GM19238 (cell line): ENCODE data around the gene PPP2R5D.
A peak's percentile ranks its signal among the peaks of the same experiment; 100 is the strongest.

ENCODE experiments used
- DNase-seq: peaks from one replicate; pipeline ENCODE4 v3.0.0; 2011; ENCODE audit warnings: low spot score; ENCODE audit not compliant: insufficient read length

The PPP2R5D gene

GRCh38 chr6:42963179-42963854, 21.1 kb upstream of the PPP2R5D start:
- DNase-seq: no peak

GRCh38 chr6:42963855-42964605, 20.3 kb upstream of the PPP2R5D start:
- no peak for DNase-seq

DNA sequence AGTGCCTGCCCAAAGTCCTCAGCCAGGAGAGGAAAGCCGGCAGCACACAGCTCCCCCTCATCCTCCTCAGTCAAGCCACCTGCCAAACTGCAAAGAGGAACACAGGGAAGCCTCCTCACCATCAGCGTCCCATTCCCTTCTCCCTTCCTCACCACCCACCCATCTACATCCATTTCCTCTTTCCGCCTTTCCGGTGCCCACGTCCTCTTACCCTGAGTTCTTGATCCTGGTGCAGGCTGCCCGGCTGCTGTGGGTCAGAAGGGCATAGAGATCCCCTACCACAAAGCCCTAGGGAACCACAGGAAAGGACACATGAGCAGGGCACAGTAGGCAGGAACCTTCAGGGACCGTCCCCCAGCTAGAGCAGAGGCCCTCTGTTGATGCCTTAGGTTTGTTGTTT, 17.8 kb upstream of the PPP2R5D start:
- DNase-seq: no peak

DNA sequence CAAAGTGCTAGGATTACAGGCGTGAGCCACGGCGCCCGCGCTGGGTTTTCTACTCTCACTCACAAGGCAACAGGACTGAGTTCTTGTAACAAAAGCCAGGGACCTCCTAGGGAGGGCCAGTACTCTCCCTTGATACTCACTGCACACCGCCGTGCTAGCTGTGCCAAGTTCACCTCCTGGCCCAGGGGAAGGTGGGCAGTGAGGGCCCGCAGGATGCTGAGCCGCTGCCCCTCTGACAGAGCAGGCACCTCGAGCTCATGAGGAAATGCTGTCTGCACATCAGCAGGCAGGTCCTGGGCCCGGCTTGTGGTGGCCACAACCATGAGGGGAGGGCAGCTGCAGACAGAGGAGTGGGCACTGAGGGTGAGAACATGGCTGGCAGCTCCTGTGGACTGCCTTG, 17.1 kb upstream of the PPP2R5D start:
- no peak for DNase-seq

- DNase-seq: no peak
Observed at GRCh38 chr6:42968126-42968701, 16.2 kb upstream of the PPP2R5D start.

DNA sequence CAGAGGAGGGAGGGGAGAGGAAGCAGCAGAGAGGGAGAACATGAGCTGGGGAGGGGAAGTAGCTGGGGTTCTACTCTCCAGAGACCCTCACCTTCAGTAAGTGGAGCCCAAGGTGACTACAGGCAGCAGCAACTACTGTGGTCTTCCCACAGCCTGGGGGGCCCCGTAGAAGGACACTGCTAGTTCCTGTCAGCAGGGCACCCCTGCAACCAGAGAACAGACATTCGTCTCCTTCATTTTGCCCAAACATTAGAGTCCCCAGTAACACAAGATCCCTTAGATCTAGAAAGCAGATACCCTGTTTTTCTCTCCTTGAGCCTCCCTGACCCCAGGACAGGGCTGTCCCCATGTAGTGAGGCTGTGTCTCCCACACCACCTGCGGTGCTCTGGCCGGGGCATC, 15.6 kb upstream of the PPP2R5D start:
- DNase-seq: no peak

DNA sequence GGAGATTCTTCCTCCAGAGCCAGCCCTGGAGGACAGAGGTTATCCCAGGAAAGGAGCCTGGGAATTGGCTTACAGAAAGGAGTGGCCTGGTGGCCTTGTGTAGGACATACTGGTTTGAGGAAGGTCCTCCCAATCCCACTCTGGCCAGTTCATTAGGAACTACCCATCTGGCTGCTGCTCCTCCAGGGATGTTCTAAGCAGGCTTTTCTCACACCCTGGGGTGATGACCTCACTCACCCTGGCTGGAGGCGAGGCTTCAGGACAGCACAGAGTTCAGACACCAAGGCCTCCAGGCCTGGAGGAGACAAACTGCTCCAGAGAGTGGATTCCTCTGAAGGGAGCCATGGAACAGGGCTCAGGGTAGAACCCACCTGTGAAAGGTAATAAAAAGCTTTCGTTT, 14.9 kb upstream of the PPP2R5D start:
- DNase-seq: no peak

- DNase-seq: no peak
Observed at GRCh38 chr6:42969934-42970333, 14.4 kb upstream of the PPP2R5D start.

GRCh38 chr6:42970871-42971612, 13.3 kb upstream of the PPP2R5D start:
- DNase-seq: no peak

DNA sequence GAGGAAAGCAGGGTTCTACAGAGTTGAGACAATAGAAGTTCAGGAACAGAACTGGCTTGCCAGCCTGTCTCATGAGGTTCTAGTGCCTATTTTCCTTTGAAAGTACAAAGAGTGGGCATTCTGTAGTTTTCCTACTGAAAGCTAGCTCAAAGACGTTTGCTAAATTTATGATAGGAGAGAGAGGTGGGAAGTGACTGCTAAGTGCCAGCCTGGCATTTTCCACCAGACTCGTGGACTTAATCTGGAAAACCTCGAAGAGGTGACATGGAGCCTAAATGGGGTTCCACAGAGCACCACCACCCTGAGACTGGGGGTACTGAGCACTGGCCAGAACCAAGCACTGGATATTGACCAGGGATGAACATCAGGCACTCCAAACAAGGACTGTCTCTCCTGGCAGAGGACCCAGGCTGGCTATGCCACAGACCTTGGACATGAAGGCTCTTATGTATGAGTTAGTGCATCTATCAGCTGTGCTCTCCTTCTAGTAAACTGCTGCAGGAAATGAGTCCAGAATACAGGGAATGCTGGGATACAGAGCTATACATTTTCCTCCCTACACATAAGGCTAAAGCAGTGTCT, 12.5 kb upstream of the PPP2R5D start:
- no peak for DNase-seq

- DNase-seq: no peak
Observed at GRCh38 chr6:42973926-42974325, 10.4 kb upstream of the PPP2R5D start.

GRCh38 chr6:42974919-42975505, 9.4 kb upstream of the PPP2R5D start:
- DNase-seq: no peak

- no peak for DNase-seq
Observed at GRCh38 chr6:42978487-42978838, 5.9 kb upstream of the PPP2R5D start.

- peak; percentile 96 for DNase-seq
Observed at GRCh38 chr6:42978839-42979522, 5.4 kb upstream of the PPP2R5D start, which contains the start of gene PEX6. TSS of gene PEX6 (minus strand) at chr6:42979181. CDS start at chr6:42979150, 31 bp downstream.

DNA sequence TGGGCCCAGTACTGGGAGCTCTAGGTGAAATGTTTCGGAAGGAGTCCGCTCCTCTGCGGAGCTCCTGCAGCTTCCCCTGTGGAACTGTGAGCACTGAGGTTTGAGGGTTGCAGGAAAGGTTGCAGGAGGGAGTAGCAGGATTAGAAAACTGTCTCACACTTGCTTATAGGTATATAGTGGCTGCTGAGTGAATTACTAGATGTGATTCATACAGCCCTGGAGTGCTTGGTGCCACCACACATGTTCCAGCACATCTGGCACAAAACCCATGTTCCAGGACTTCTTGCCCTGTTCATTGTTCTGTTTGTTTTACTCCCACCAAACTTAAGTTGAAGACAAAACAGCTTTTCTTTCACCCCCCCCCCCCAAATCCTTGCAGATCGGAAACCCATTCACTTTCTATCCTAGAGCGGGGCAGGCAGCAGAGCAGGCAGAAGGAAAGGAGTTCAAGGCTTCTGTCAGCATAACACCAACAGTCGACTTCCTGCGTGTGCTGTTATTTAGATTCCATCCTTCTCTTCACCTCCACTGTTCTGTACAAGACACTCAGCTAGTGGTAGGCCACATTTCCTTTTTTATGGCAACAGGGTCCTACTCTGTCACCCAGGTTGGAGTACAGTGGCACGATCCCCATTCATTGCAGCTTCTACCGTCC, 4.7 kb upstream of the PPP2R5D start:
- no peak for DNase-seq

DNA sequence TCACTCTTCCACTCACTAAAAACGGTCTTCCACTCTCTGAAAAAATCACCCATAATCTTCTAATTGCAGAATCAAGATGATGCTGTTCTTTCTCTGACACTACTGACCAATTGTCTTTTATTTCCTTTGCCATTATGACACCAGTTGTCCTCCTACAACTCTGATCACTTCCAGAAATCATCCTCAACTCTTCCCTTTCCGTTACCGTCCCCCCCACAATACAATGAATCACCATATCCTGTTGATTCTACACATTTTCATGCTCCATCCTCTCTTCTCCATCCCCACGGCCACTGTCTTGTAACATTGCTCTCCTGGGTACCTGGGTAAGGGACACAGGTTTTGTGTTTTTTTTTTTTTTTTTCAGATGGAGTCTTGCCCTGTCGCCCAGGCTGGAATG, 2.5 kb upstream of the PPP2R5D start:
- no peak for DNase-seq

- peak; percentile 12 for DNase-seq
Observed at GRCh38 chr6:42984924-42985475, 630 bp downstream of the PPP2R5D start.

DNA sequence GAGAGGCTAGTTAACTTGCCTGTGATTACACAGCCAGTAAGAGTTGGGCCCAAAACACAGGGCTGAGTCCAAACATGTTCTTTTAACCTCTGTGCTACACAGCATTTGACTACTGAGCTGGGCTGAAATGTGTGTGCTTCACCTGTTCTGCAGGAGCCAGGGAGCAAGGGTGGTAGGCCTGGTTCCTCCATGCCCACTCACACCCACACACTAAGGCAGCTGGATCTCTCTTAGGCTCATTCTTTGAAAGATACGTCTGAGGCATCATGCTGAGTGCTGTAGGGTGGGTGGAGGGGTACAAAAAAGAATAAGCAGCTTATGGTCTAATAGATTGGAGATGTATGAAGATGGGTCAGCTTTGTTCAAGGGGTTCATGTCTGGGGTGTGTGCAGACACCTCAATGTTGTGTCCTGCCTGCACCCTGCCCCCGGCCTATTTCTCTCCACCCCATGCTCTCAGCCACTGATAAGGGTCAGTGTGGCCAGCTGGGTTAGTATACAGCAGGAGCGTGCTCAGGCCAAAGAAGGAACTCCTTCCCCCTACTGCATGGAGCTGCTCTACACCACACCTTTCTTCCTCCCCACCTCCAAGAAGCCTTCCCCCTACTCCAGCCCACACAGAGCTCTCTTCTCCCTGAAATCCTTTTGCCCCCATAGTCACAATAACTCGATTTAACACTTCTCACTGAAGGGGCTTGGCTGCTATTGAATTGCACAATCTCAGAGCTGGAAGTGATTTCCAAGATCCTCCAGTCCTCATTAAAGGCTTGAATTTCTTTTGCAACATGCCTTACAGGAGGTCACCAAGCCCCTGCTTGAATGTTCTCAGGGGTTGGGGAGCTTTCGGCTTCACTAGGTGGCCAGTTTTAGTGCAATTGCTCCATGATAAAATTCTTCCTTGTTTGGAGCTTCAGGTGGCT, 3.4 kb downstream of the PPP2R5D start:
- no peak for DNase-seq
